ENCODE data around the gene ACAD11.

Gene ACAD11, protein sequence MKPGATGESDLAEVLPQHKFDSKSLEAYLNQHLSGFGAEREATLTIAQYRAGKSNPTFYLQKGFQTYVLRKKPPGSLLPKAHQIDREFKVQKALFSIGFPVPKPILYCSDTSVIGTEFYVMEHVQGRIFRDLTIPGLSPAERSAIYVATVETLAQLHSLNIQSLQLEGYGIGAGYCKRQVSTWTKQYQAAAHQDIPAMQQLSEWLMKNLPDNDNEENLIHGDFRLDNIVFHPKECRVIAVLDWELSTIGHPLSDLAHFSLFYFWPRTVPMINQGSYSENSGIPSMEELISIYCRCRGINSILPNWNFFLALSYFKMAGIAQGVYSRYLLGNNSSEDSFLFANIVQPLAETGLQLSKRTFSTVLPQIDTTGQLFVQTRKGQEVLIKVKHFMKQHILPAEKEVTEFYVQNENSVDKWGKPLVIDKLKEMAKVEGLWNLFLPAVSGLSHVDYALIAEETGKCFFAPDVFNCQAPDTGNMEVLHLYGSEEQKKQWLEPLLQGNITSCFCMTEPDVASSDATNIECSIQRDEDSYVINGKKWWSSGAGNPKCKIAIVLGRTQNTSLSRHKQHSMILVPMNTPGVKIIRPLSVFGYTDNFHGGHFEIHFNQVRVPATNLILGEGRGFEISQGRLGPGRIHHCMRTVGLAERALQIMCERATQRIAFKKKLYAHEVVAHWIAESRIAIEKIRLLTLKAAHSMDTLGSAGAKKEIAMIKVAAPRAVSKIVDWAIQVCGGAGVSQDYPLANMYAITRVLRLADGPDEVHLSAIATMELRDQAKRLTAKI

DNA sequence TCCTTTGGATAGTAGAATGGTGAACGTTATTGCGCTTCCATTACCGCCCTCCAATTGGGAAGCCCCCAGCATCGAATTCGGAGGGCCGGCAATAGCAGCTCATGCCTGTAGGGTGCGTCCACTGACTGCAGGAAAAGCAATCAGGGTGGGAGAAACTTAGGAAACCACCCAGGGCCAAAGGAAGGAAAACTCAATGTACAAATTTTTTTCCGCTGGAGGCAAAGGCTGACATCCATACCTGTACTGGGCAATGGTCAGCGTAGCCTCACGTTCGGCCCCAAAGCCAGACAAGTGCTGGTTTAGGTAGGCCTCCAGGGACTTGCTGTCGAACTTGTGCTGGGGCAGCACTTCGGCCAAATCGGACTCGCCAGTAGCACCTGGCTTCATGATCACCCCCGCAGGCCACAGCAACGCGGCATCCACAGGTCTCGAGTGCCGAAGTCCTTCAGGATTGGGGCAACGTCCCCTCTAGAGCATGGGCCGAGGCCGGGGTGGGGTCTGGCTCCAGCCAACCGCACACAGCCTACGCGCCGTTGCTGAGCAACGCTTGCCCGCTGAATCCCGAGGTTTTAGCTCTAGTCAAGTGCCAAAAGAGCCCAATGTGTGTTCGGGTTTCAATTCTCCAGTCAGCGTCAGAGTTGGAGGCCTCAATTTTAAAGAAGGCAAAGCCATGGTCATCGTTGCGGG lies at the start of gene ACAD11:
Gene ACAD11, minus strand, starts transcription at position 445 of the 687 bp plus-strand sequence. Its CDS starts 58 bp downstream, at position 387.
- DNase-seq (ENCODE audit: extremely low spot score): peak; percentile 65
- CTCF ChIA-PET: interaction anchor here (0.6 to 1.5 kb wide), 3 partner anchors 25 to 72 kb away, joined by 3 read pairs; no protein-coding TSS in a partner anchor
- POLR2A ChIA-PET: interaction anchor here (1.0 to 2.4 kb wide), 10 partner anchors 10 to 65 kb away, joined by 3 to 6 read pairs (median 4); no protein-coding TSS in a partner anchor
- TF ChIP-seq SUZ12 (IDR thresholded peaks at IDR 0.05) (no peak), L3MBTL2 (conservative IDR thresholded peaks at IDR 0.05) (peak; percentile 33; the same call in 1 of the 2 replicates)

GRCh38 chr3:132703733-132704132 lies 44.1 kb upstream of the ACAD11 start:
- DNase-seq (ENCODE audit: extremely low spot score): no peak
- ChIA-PET POLR2A (no interaction called here), CTCF (no interaction called here)
- TF ChIP-seq FOXM1 (IDR thresholded peaks at IDR 0.05; ENCODE audit: borderline replicate concordance): no peak
- no peak for TF ChIP-seq SP1 (IDR thresholded peaks at IDR 0.05)
- no peak for TF ChIP-seq ELF4 (IDR thresholded peaks at IDR 0.05)

- TF ChIP-seq LEF1 (IDR thresholded peaks at IDR 0.05; ENCODE audit: borderline replicate concordance) (no peak), FOXM1 (IDR thresholded peaks at IDR 0.05; ENCODE audit: borderline replicate concordance) (no peak), NFRKB (IDR thresholded peaks at IDR 0.05) (no peak), FOXA1 (IDR thresholded peaks at IDR 0.05) (no peak), FOXK2 (IDR thresholded peaks at IDR 0.05) (no peak), SP1 (IDR thresholded peaks at IDR 0.05) (no peak), HDGF (IDR thresholded peaks at IDR 0.05; ENCODE audit: borderline replicate concordance) (no peak)
- ChIA-PET CTCF (no interaction called here), POLR2A (no interaction called here)
- no peak for DNase-seq (ENCODE audit: extremely low spot score)
These were observed 35.8 kb upstream of the ACAD11 start for GRCh38 chr3:132695422-132695821.

GRCh38 chr3:132694991-132695390 lies 35.4 kb upstream of the ACAD11 start:
- no peak for DNase-seq (ENCODE audit: extremely low spot score)
- ChIA-PET POLR2A (no interaction called here), CTCF (no interaction called here)
- no peak for TF ChIP-seq L3MBTL2 (conservative IDR thresholded peaks at IDR 0.05)
- no peak for TF ChIP-seq ARNT (IDR thresholded peaks at IDR 0.05)
- TF ChIP-seq FOXK2 (IDR thresholded peaks at IDR 0.05): no peak
- no peak for TF ChIP-seq NFRKB (IDR thresholded peaks at IDR 0.05)
- no peak for TF ChIP-seq PKNOX1 (IDR thresholded peaks at IDR 0.05)
- no peak for TF ChIP-seq TARDBP (IDR thresholded peaks at IDR 0.05)
- no peak for TF ChIP-seq ELF4 (IDR thresholded peaks at IDR 0.05)
- no peak for TF ChIP-seq CTBP1 (IDR thresholded peaks at IDR 0.05; ENCODE audit: borderline replicate concordance)
- no peak for TF ChIP-seq SP1 (IDR thresholded peaks at IDR 0.05)
- no peak for TF ChIP-seq FOXM1 (IDR thresholded peaks at IDR 0.05; ENCODE audit: borderline replicate concordance)
- TF ChIP-seq SUZ12 (IDR thresholded peaks at IDR 0.05): no peak
- no peak for TF ChIP-seq FOXA1 (IDR thresholded peaks at IDR 0.05)
- TF ChIP-seq ZNF384 (IDR thresholded peaks at IDR 0.05): no peak
- no peak for TF ChIP-seq LEF1 (IDR thresholded peaks at IDR 0.05; ENCODE audit: borderline replicate concordance)

DNA sequence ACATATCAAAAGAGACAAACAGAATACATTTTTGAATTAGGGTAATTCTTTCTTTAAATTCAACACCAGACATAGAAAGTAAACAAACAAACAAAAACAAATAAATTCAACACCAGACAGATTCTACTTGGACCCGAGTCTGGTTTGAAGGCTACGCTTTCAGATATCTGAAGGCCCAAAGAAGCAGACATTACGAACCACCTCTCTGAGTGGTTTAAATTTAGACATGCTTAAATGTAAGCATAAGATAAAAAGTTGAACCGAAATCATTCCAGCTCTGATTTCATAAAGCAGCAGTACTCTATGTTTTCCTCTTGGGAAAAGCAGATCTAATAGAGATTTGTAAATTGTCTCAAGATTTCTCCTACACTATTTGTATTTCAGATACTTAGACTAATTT lies 30.4 kb upstream of the ACAD11 start:
- POLR2A ChIA-PET: no interaction called here
- no peak for TF ChIP-seq BHLHE40 (IDR thresholded peaks at IDR 0.05; ENCODE audit: borderline replicate concordance)
- no peak for TF ChIP-seq TARDBP (IDR thresholded peaks at IDR 0.05)
- TF ChIP-seq ELF4 (IDR thresholded peaks at IDR 0.05): no peak
- TF ChIP-seq NFRKB (IDR thresholded peaks at IDR 0.05): no peak
- TF ChIP-seq PKNOX1 (IDR thresholded peaks at IDR 0.05): no peak
- no peak for TF ChIP-seq SP1 (IDR thresholded peaks at IDR 0.05)
- TF ChIP-seq ARNT (IDR thresholded peaks at IDR 0.05): no peak
- TF ChIP-seq HDGF (IDR thresholded peaks at IDR 0.05; ENCODE audit: borderline replicate concordance): no peak
- TF ChIP-seq LEF1 (IDR thresholded peaks at IDR 0.05; ENCODE audit: borderline replicate concordance): no peak
- no peak for TF ChIP-seq FOXA1 (IDR thresholded peaks at IDR 0.05)
- no peak for TF ChIP-seq L3MBTL2 (conservative IDR thresholded peaks at IDR 0.05)
- no peak for TF ChIP-seq ZNF384 (IDR thresholded peaks at IDR 0.05)
- TF ChIP-seq FOXM1 (IDR thresholded peaks at IDR 0.05; ENCODE audit: borderline replicate concordance): no peak
- no peak for TF ChIP-seq CTBP1 (IDR thresholded peaks at IDR 0.05; ENCODE audit: borderline replicate concordance)
- TF ChIP-seq SUZ12 (IDR thresholded peaks at IDR 0.05): no peak
- TF ChIP-seq FOXK2 (IDR thresholded peaks at IDR 0.05): no peak
- no peak for DNase-seq (ENCODE audit: extremely low spot score)
- CTCF ChIA-PET: no interaction called here

- TF ChIP-seq SUZ12 (IDR thresholded peaks at IDR 0.05): no peak
- TF ChIP-seq SP1 (IDR thresholded peaks at IDR 0.05): no peak
- no peak for TF ChIP-seq PKNOX1 (IDR thresholded peaks at IDR 0.05)
- no peak for TF ChIP-seq FOXM1 (IDR thresholded peaks at IDR 0.05; ENCODE audit: borderline replicate concordance)
- no peak for TF ChIP-seq ZNF384 (IDR thresholded peaks at IDR 0.05)
- TF ChIP-seq L3MBTL2 (conservative IDR thresholded peaks at IDR 0.05): no peak
- TF ChIP-seq LEF1 (IDR thresholded peaks at IDR 0.05; ENCODE audit: borderline replicate concordance): no peak
- TF ChIP-seq NFRKB (IDR thresholded peaks at IDR 0.05): no peak
- TF ChIP-seq CTBP1 (IDR thresholded peaks at IDR 0.05; ENCODE audit: borderline replicate concordance): no peak
- no peak for TF ChIP-seq TARDBP (IDR thresholded peaks at IDR 0.05)
- TF ChIP-seq FOXK2 (IDR thresholded peaks at IDR 0.05): no peak
- TF ChIP-seq ELF4 (IDR thresholded peaks at IDR 0.05): no peak
- TF ChIP-seq FOXA1 (IDR thresholded peaks at IDR 0.05): no peak
- no peak for TF ChIP-seq ARNT (IDR thresholded peaks at IDR 0.05)
- TF ChIP-seq BHLHE40 (IDR thresholded peaks at IDR 0.05; ENCODE audit: borderline replicate concordance): no peak
- no peak for DNase-seq (ENCODE audit: extremely low spot score)
- ChIA-PET CTCF (interaction anchor here (0.5 kb wide), 1 partner anchor 175 kb away, joined by 3 read pairs; no protein-coding TSS in a partner anchor), POLR2A (no interaction called here)
These were observed 22.6 kb upstream of the ACAD11 start for GRCh38 chr3:132682201-132682600.
